ENCODE data around the gene CIAO3.
A peak's percentile ranks its signal among the peaks of the same experiment; 100 is the strongest.
"Not testable (repeated sequence)": the region's sequence is repeated elsewhere in the genome, so short reads cannot be mapped to it uniquely, and the experiment has no call there.

The CIAO3 gene

GRCh38 chr16:715477-716199 is 25.2 kb downstream of the CIAO3 start:
- no peak for DNase-seq (ENCODE audit: low read depth)
- TF ChIP-seq CTCF (IDR thresholded peaks at IDR 0.05; ENCODE audit: insufficient read depth, low read depth, low read length, missing control alignments), result no peak
- H3K4me3 ChIP-seq (ENCODE audit: low read length), result peak overlapping the region; percentile 54

GRCh38 chr16:714558-715476 is 26.0 kb downstream of the CIAO3 start, which contains the start of gene METRN:
METRN (plus strand) TSS chr16:715118; CDS start chr16:715290, 172 bp downstream.
- peak within 1 kb of the TSS; percentile 54 for H3K4me3 ChIP-seq (ENCODE audit: low read length)
- peak; percentile 93 for DNase-seq (ENCODE audit: low read depth)
- no peak for TF ChIP-seq CTCF (IDR thresholded peaks at IDR 0.05; ENCODE audit: insufficient read depth, low read depth, low read length, missing control alignments)

GRCh38 chr16:714079-714478 is 26.7 kb downstream of the CIAO3 start:
- TF ChIP-seq CTCF (IDR thresholded peaks at IDR 0.05; ENCODE audit: insufficient read depth, low read depth, low read length, missing control alignments), result no peak
- no peak overlapping the region for H3K4me3 ChIP-seq (ENCODE audit: low read length)
- peak; percentile 56 for DNase-seq (ENCODE audit: low read depth)

GRCh38 chr16:712740-713250 is 28.0 kb downstream of the CIAO3 start:
- DNase-seq (ENCODE audit: low read depth), result peak; percentile 96
- not testable (repeated sequence) for H3K4me3 ChIP-seq (ENCODE audit: low read length)
- TF ChIP-seq CTCF (IDR thresholded peaks at IDR 0.05; ENCODE audit: insufficient read depth, low read depth, low read length, missing control alignments), result peak; percentile 50

GRCh38 chr16:711548-712320 is 29.1 kb downstream of the CIAO3 start:
- peak; percentile 68 for DNase-seq (ENCODE audit: low read depth)
- no peak overlapping the region for H3K4me3 ChIP-seq (ENCODE audit: low read length)
- peak; percentile 69 for TF ChIP-seq CTCF (IDR thresholded peaks at IDR 0.05; ENCODE audit: insufficient read depth, low read depth, low read length, missing control alignments)

GRCh38 chr16:711084-711483 is 29.7 kb downstream of the CIAO3 start:
- no peak for TF ChIP-seq CTCF (IDR thresholded peaks at IDR 0.05; ENCODE audit: insufficient read depth, low read depth, low read length, missing control alignments)
- no peak for DNase-seq (ENCODE audit: low read depth)
- no peak overlapping the region for H3K4me3 ChIP-seq (ENCODE audit: low read length)
